Astrocyte of the cerebellum (primary cell): ENCODE measurements around the gene PEX1.
A peak's percentile ranks its signal among the peaks of the same experiment; 100 is the strongest.

Source experiments
- DNase-seq: peaks from one replicate; pipeline ENCODE4 v3.0.0-alpha.2; 2011; ENCODE audit warnings: low read depth
- H3K4me3 ChIP-seq: 2 replicates; pipeline ENCODE4 v1.5.1; 2011; ENCODE audit warnings: mild to moderate bottlenecking, low read depth, low read length, moderate library complexity
- CTCF ChIP-seq: IDR thresholded peaks from 2 replicates; pipeline ENCODE4 v1.5.1; 2012; ENCODE audit warnings: low read length, low read depth, moderate library complexity, mild to moderate bottlenecking; ENCODE audit errors: missing control alignments
- in situ Hi-C: cut with HindIII; loops from 2 replicates; pipeline ENCODE4 v1.10.0; 2017; ENCODE audit warnings: low sequenced_read_pairs

PEX1 gene

GRCh38 chr7:92534572-92534971, 6.3 kb upstream of the PEX1 start:
- no peak for DNase-seq
- no peak for TF ChIP-seq CTCF
- in situ Hi-C loops, result no loop called here
- no peak overlapping the region for H3K4me3 ChIP-seq

GRCh38 chr7:92528958-92529264, 591 bp upstream of the PEX1 start:
- peak overlapping the region; percentile 76 for H3K4me3 ChIP-seq
- in situ Hi-C loops, result no loop called here
- TF ChIP-seq CTCF, result no peak
- no peak for DNase-seq

- in situ Hi-C loops, result no loop called here
- peak; percentile 5 for DNase-seq
- TF ChIP-seq CTCF, result peak; percentile 31
- H3K4me3 ChIP-seq, result peak overlapping the region; percentile 76
Measured at GRCh38 chr7:92527300-92528187, 776 bp downstream of the PEX1 start.

GRCh38 chr7:92523110-92523509, 5.2 kb downstream of the PEX1 start:
- in situ Hi-C loops, result no loop called here
- H3K4me3 ChIP-seq, result no peak overlapping the region
- no peak for TF ChIP-seq CTCF
- DNase-seq, result no peak

GRCh38 chr7:92520024-92520423, 8.3 kb downstream of the PEX1 start:
- H3K4me3 ChIP-seq, result no peak overlapping the region
- DNase-seq, result no peak
- TF ChIP-seq CTCF, result no peak
- in situ Hi-C loops, result no loop called here

GRCh38 chr7:92517631-92518030, 10.7 kb downstream of the PEX1 start:
- in situ Hi-C loops, result no loop called here
- DNase-seq, result no peak
- TF ChIP-seq CTCF, result no peak
- no peak overlapping the region for H3K4me3 ChIP-seq
